ENCODE data around the gene AKAP6.

- TF ChIP-seq CTCF (IDR thresholded peaks at IDR 0.05) (no peak), POLR2A (IDR thresholded peaks at IDR 0.05) (no peak)
Measured at GRCh38 chr14:32744811-32745445, 415.8 kb downstream of the AKAP6 start.

Measured in adrenal gland (tissue), 5 donors.